GM19238 (cell line): ENCODE results near the gene PDYN.

ENCODE experiments used
- DNase-seq: peaks from one replicate; pipeline ENCODE4 v3.0.0; 2011; ENCODE audit warnings: low spot score; ENCODE audit not compliant: insufficient read length

PDYN gene

GRCh38 chr20:1935696-1936366, 58.0 kb downstream of the PDYN start:
- no peak for DNase-seq

GRCh38 chr20:1934721-1935573, 58.9 kb downstream of the PDYN start:
- DNase-seq = no peak

- DNase-seq = no peak
These were observed 59.7 kb downstream of the PDYN start for GRCh38 chr20:1934156-1934555.

GRCh38 chr20:1933465-1933870, 60.4 kb downstream of the PDYN start:
- no peak for DNase-seq

- DNase-seq = no peak
These were observed 60.9 kb downstream of the PDYN start for GRCh38 chr20:1932971-1933370.

GRCh38 chr20:1931830-1932229, 62.0 kb downstream of the PDYN start:
- DNase-seq = no peak

- no peak for DNase-seq
These were observed 63.7 kb downstream of the PDYN start for GRCh38 chr20:1930165-1930564.

GRCh38 chr20:1929460-1929859, 64.4 kb downstream of the PDYN start:
- no peak for DNase-seq

GRCh38 chr20:1928782-1929181, 65.1 kb downstream of the PDYN start:
- no peak for DNase-seq
